GM18508 (cell line): ENCODE measurements around the gene PLXNA4.

Experiments
- ATAC-seq: cut with Tn5 transposase; IDR thresholded peaks from one replicate; pipeline ENCODE4 v1.9.1; 2021; ENCODE audit warnings: moderate number of reproducible peaks; ENCODE audit not compliant: insufficient read depth, unreplicated experiment

The PLXNA4 gene

GRCh38 chr7:132309102-132309805 lies 267.0 kb downstream of the PLXNA4 start:
- no peak for ATAC-seq

- ATAC-seq = no peak
These were observed 268.8 kb downstream of the PLXNA4 start for GRCh38 chr7:132307465-132307864.

- ATAC-seq = no peak
These were observed 275.5 kb downstream of the PLXNA4 start for GRCh38 chr7:132300599-132301277.

DNA sequence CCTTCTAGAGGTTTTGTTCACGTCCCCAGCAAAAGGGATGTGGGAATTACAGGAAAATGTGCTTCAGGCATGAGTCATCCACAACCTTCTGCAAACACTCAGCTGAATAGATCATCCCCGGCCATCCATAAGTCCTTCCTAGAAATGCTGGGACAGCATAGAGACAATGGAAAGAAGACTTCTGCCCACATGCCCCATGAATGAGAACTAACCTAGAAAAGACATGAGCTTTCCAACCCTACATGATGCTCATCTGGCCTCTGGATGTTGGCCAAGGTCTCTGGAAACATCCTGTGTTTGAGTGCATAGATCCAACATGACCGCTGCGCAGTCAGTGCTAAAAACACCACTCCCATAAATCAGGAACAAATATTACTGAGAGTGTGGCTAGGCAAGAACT lies 277.5 kb downstream of the PLXNA4 start:
- no peak for ATAC-seq

DNA sequence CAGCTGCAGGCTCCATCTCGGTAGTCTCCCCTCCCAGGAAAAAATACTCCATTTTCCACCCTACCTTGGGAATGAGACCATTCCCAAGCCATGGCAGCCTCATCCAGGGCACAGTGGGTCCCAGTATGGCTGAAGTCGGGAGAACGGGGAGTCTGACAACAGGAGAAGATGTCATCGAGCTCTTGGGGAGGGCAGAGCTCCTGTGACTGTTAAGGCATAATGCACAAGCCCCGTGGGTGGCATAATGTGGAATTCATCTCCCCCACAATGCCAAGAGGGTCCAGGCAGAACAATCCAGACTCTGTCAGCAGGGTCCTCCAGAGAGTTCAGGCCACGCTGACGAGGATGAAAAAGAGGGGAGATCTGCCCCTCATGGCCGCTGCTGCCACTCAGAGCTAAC lies 279.4 kb downstream of the PLXNA4 start:
- ATAC-seq = no peak

GRCh38 chr7:132295175-132295574 lies 281.1 kb downstream of the PLXNA4 start:
- ATAC-seq = no peak

DNA sequence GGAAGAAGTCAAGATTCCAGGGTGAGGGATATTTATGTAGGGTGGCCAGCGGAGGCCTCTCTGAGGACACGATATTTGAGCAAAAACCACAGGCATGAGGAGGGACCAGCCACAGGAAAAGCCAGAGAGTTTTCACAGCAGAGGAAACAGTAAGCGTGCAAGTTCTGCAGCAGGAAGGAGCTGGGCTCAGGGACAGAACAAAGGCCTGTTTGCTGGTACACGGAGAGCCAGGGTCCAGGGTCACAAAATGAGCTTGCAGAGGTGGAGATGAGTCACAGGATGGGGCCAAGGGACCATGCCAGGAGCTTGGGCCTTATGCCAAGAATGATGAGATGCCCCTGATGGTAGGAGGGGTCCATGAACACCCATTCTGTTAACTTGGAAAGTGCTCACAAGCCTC lies 283.5 kb downstream of the PLXNA4 start:
- ATAC-seq = no peak

DNA sequence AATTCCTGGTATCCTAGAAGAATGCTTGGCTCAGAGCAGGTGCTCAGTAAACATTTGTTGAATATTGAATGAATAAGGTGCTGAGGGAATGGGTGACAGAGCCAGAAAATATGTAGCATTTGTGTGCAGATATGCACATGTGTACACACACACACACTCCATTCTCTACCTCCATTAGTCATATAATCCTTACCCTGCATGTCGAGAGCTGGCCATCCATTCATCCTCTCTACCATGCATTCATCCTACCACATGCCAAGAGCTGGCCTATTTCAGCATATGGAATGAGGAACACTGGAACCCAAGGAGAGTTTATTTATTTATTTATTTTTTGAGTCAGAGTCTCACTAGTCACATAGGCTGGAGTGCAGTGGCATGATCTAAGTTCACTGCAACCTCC lies 284.8 kb downstream of the PLXNA4 start:
- ATAC-seq = no peak

DNA sequence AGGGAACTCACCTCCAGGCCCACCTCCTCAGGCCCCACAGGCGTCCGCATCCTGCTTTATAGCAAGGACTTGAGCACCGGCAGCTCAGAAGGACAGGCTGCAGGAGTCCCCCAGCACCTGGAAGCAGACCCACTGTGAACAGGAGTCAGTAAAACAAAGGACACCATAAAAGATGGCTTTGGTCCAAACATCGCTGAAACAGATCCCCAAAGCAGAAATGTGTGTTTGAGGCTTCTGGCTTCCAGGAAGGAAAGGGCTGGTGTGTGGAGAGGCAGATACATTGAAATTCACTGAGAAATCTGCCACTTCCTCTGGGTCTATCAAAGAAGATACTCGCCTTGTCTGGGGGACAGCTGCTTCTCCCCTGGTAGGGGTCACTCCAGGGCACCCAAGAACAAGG lies 286.2 kb downstream of the PLXNA4 start:
- ATAC-seq = no peak

DNA sequence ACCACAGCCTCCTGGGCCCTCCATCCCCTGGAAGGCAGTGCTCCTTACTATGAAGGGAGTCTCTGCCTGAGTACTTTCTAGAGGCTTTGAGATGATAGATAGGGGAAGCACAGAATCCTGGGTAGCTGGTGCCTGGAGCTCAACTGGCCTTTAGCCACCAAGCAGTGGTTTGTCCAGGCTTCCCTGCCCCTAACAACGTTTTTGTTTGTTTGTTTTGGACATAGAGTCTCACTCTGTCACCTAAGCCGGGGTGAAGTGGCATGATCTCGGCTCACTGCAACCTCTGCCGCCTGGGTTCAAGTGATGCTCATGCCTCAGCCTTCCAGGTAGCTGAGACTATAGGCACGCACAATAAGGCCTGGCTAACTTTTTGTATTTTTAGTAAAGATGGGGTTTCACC lies 289.4 kb downstream of the PLXNA4 start:
- no peak for ATAC-seq

DNA sequence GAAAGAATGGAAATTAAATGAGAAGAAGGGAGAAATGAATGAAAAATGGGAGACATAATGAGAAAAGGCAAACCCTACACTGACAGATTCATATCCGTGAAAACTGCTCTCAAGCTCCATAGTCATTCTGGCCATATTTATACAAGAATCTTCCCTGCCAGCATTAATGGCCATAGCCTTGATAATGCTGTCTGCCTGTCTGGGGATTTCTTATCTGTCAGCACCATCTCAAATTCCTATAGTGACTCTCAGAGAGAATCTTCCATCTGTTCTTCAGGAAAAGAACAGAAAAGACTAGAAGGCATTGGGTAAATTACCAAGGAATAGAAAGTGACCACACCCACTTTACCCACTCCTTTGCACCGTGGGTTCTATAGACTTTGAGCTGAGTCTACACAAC lies 295.9 kb downstream of the PLXNA4 start:
- ATAC-seq = no peak

GRCh38 chr7:132279718-132280117 lies 296.6 kb downstream of the PLXNA4 start:
- no peak for ATAC-seq

DNA sequence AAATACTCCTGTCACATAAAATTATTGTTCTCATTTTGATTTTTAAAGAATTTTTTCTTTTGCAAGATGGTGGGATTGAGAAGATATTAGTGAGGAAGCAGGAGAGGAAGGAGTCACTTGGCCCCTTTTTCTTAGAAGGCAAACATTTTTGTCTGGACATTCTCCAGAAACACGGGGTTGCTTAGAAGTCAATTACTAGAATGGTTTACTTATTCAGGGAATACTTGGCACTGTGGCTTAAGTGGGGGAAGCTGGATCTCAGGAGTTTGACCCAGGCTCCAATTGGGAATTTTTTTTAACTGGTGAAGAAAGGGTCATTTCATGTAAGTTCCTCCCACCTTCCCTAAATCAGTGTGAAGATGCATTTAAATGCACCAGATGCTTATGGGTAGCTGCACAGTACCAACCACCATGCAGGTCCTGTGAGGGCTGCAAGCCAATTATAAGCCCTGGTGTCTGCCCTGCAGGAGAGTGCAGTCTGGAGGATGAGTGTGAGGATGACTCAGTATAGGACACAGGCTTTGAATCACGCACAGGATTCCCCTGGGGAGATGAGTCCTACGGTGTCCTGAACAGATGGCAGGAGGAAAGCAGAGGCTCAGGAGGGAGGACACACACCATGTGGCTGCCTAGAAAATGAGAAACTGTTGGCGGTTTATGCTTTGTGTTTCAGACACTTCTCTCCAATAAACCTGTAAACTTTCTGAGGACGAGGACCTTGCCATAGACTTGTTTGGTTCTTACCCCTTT lies 299.1 kb downstream of the PLXNA4 start:
- no peak for ATAC-seq

DNA sequence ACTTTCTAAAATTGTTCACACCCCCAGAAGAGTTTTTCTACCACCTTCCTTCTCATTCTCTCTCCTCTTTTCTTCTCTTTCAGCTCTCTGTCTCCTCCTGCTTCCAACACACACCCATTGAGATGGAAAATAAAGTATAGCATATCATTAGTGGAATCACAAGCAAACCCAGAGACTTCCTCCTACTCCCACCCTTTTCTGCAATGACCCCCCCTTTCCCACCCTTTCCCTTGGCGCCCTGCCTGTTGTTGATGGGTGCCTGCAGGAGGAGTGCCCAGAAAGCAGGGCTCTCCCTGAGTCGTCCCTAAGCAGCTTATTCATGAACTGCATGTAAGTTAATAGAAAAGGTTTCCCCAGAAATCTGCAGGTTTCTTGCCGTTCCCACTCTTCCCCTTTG lies 300.0 kb downstream of the PLXNA4 start:
- no peak for ATAC-seq

DNA sequence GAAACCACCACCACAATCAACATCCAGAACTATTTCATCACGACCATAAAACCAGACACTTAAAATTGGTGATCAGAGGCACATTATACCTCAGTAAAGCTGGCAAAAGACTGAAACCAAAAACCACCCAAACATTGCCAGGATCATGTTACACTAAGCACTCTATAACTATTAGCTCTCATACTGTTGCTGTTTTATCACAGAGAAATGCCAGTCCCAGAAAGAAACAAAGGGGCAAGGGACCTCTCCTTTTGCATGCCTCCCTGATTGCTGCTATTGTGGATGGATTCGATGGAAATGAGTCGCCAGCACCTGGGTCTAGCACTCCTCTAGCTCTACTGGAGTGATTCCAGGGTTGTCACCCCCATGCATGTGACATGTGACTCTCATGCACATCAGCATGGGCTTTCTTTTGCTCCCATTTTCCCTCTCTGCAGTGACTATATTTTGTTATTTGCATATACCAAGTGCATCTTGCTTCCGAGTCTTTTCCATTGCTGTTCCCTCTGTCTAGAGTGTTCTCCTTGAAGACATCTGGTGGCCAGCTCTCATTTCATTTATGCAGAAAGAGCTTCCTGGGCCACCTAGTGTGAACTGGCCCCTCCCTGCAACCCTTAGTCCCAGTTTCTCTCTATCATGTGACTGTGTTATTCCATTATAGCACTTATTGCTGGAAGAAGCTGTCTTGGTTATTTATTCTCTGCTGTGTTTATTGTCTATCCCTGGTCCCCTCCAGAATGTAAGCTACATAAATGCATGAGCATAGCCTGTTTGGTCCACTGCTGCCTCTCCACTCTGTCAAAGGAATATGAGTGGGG lies 300.6 kb downstream of the PLXNA4 start:
- ATAC-seq = no peak

DNA sequence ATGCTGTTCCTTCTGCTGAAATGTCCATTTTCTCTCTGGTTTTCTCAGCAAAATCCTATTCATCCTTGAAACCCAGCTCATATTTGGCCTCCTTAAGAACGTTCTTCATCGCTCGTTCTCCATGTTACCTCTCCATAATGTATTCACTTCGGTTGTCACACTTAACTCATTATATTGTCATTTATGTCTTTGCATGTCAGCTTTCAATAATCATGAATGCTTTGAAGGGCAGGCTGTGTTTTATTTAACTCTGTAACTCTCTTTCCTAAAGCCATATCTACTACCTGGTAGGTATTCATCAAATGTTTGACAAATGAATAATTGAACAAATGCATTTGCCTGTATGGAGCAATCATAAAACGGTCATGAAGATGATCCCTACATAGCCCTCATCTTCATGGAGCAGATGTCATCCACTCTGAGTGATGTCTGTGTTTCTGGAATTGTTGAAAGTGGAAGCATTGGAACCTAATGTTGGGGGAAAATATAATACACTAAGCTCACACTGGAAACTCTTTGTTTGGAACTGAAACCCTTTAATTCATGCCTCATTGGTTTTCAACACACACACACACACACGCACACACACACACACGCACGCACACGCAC lies 303.4 kb downstream of the PLXNA4 start:
- no peak for ATAC-seq

GRCh38 chr7:132270517-132270916 lies 305.8 kb downstream of the PLXNA4 start:
- no peak for ATAC-seq

- no peak for ATAC-seq
These were observed 306.6 kb downstream of the PLXNA4 start for GRCh38 chr7:132269718-132270117.

GRCh38 chr7:132263151-132263550 lies 313.1 kb downstream of the PLXNA4 start:
- no peak for ATAC-seq

DNA sequence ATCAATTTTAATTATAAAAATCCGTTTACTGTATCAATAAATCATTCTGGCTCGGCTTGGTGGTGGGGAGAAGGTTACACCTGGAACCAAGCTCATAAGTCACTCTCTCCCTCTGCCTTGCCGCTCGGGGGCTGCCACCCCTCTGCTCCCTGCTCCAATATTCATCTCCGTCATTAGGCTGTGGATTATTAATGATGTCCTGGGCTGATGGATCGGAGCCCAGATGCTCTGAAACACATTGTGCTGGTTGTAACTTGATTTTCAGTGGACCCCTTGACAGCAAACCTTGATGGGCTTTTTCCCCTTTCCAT lies 314.2 kb downstream of the PLXNA4 start:
- ATAC-seq = no peak
